Panc1 (cell line): Measurements from ENCODE around the gene ITPR2. TPM values are rescaled to one million over a fixed set of nuclear protein-coding genes. Genes with fewer than 3 reads are reported as not detected.

Source experiments
- ATAC-seq: fragments of 200-7000 bp; cut with Tn5 transposase; 2 replicates; pipeline ENCODE4 v1.9.1; 2020; ENCODE audit warnings: mild to moderate bottlenecking, moderate library complexity
- BruUV-seq: library from RNA; stranded (reverse); fragments of 400-500 nt; replicated peaks from 2 replicates; lab custom pipeline; 2021; lab: Mats Ljungman, UMichigan
- CTCF ChIA-PET: fragments of 300-600 bp; sonication (Branson Sonifier 250); formaldehyde crosslinking; loops from one replicate; lab custom pipeline; 2022; ENCODE audit warnings: antibody characterized with exemption; lab: Charles Lee
- POLR2A ChIA-PET: fragments of 300-600 bp; sonication (Branson Sonifier 250); formaldehyde crosslinking; loops from one replicate; lab custom pipeline; 2022; ENCODE audit warnings: antibody characterized with exemption; lab: Charles Lee
- DNase-seq: peaks from one replicate; pipeline ENCODE4 v3.0.0-alpha.2; 2010; ENCODE audit warnings: low read depth, low spot score
- H3K27ac ChIP-seq: 2 replicates; pipeline ENCODE4 v1.5.1; 2011; ENCODE audit warnings: mild to moderate bottlenecking, low read length, inconsistent platforms
- H3K27me3 ChIP-seq: fragments of 200-500 bp; sonication (Bioruptor generic); 2 replicates; pipeline ENCODE4 v1.6.0; 2014; ENCODE audit warnings: low read length, inconsistent platforms; ENCODE audit not compliant: control insufficient read depth, insufficient read depth
- H3K36me3 ChIP-seq: fragments of 200-500 bp; sonication (Bioruptor generic); 2 replicates; pipeline ENCODE4 v1.5.1; 2014; ENCODE audit warnings: inconsistent platforms, mild to moderate bottlenecking, low read length, moderate library complexity; ENCODE audit not compliant: control insufficient read depth, insufficient read depth
- H3K4me1 ChIP-seq: 2 replicates; pipeline ENCODE4 v1.5.1; 2011; ENCODE audit warnings: inconsistent platforms, mild to moderate bottlenecking, low read length, moderate library complexity; ENCODE audit not compliant: control insufficient read depth, insufficient read depth
- H3K4me3 ChIP-seq, 2 experiments: 2 replicates each; pipeline ENCODE4 v1.5.1; 2011 to 2012; ENCODE audit warnings: low read depth in 2 of 2, low read length in 2 of 2, mild to moderate bottlenecking in 2 of 2, inconsistent platforms in 1 of 2, moderate library complexity in 1 of 2
- H3K9me3 ChIP-seq: fragments of 200-500 bp; sonication (Bioruptor generic); 2 replicates; pipeline ENCODE4 v1.5.1; 2014; ENCODE audit warnings: low read depth, mild to moderate bottlenecking, inconsistent platforms, low read length, moderate library complexity; ENCODE audit not compliant: control insufficient read depth, insufficient read depth
- POLR2AphosphoS5 ChIP-seq: IDR thresholded peaks from 2 replicates; pipeline ENCODE4 v1.6.1; 2012; ENCODE audit warnings: mild to moderate bottlenecking, low read depth, low read length, moderate library complexity
- SIN3A ChIP-seq: IDR thresholded peaks from 2 replicates; pipeline ENCODE4 v1.6.1; 2012; ENCODE audit warnings: low read depth, mild to moderate bottlenecking, low read length, moderate library complexity, borderline replicate concordance; ENCODE audit not compliant: insufficient read depth
- TCF7L2 ChIP-seq: IDR thresholded peaks from 2 replicates; pipeline ENCODE4 v1.6.1; 2011; ENCODE audit warnings: mild to moderate bottlenecking, low read depth, low read length, inconsistent platforms
- in situ Hi-C: cut with HindIII; loops from 2 replicates; pipeline ENCODE4 v1.10.0; 2016; ENCODE audit warnings: low sequenced_read_pairs, low pct_unique_long_range_greater_than_20kb
- intact Hi-C: fragments of 100-400 bp; cut with micrococcal nuclease; formaldehyde crosslinking; loops from one replicate; pipeline ENCODE4 v1.10.0; 2022; ENCODE audit not compliant: unreplicated experiment
- total RNA-seq: library from RNA; stranded (reverse); gene quantifications from one replicate; pipeline ENCODE4 v1.2.1, GENCODE V29; 2021; ENCODE audit not compliant: unreplicated experiment
- TF ChIP-seq, protein P1 (sequence below): fragments of 450-650 bp; IDR thresholded peaks from 2 replicates; pipeline ENCODE4 v1.5.1; 2017; ENCODE audit warnings: mild to moderate bottlenecking
- TF ChIP-seq, protein P2 (sequence below), 2 experiments: IDR thresholded peaks; 2 replicates each; pipeline ENCODE4 v1.6.1; 2011 to 2012; ENCODE audit warnings: low read depth in 2 of 2, control low read depth in 1 of 2, low read length in 1 of 2, mild to moderate bottlenecking in 1 of 2, moderate library complexity in 1 of 2; ENCODE audit not compliant: insufficient read depth in 1 of 2

Gene ITPR2
- total RNA-seq, 1 experiment from 2014 or later = 41.8 TPM

DNA sequence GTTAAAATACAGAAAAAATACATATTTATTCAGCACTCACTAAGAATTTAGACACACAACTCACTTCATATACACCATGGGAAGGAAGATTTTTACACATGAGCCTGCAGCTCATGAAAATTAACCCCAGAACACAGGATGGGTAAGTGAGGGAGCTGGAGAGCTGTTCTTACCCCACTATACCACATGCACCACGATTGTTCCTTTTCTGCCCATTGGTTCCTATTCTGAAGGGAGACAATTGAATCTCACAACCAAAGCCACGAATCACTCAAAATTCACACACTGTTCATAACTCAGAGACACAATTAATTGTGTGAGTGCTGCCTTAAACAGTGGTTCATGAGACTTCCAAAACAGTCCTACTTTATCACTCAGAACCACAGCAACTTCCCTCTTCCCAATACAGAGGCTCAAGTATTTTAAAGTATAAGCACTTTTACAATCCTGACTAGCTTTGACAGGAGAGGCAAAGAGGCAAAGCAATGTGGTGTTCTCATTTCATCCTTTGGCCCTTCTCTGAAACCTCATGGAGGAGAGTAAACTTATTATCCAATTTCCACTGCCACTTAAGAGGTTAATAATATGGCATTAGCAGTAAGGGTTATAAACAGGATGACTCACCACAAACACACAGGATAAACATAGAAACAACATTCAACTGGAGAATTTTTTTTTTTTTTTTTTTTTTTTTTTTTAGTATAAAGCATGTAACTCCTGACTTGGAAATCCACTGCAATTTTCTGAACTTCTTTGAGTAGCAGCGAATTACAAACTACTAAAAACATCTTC is 59.5 kb downstream of the ITPR2 start:
- CTCF ChIA-PET = no interaction called here
- POLR2A ChIA-PET = no interaction called here
- Histone ChIP-seq H3K36me3 (no peaks in the 10 kb centered on the region), H3K9me3 (peaks cover 13% of the 10 kb centered on the region; the same call in 1 of the 2 replicates), H3K4me1 (peaks cover 6% of the 10 kb centered on the region), H3K27ac (no peak overlapping the region), H3K4me3 (no peak overlapping the region), H3K27me3 (no peaks in the 10 kb centered on the region)
- intact Hi-C loops = no loop called here
- ATAC-seq (no peak), DNase-seq (no peak)
- in situ Hi-C loops = no loop called here
- BruUV-seq = no TSS peak
- no peak for TF ChIP-seq TCF7L2
- TF ChIP-seq, protein P1, sequence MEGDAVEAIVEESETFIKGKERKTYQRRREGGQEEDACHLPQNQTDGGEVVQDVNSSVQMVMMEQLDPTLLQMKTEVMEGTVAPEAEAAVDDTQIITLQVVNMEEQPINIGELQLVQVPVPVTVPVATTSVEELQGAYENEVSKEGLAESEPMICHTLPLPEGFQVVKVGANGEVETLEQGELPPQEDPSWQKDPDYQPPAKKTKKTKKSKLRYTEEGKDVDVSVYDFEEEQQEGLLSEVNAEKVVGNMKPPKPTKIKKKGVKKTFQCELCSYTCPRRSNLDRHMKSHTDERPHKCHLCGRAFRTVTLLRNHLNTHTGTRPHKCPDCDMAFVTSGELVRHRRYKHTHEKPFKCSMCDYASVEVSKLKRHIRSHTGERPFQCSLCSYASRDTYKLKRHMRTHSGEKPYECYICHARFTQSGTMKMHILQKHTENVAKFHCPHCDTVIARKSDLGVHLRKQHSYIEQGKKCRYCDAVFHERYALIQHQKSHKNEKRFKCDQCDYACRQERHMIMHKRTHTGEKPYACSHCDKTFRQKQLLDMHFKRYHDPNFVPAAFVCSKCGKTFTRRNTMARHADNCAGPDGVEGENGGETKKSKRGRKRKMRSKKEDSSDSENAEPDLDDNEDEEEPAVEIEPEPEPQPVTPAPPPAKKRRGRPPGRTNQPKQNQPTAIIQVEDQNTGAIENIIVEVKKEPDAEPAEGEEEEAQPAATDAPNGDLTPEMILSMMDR = no peak
- TF ChIP-seq POLR2AphosphoS5 = no peak
- TF ChIP-seq SIN3A = no peak
- TF ChIP-seq, protein P2, sequence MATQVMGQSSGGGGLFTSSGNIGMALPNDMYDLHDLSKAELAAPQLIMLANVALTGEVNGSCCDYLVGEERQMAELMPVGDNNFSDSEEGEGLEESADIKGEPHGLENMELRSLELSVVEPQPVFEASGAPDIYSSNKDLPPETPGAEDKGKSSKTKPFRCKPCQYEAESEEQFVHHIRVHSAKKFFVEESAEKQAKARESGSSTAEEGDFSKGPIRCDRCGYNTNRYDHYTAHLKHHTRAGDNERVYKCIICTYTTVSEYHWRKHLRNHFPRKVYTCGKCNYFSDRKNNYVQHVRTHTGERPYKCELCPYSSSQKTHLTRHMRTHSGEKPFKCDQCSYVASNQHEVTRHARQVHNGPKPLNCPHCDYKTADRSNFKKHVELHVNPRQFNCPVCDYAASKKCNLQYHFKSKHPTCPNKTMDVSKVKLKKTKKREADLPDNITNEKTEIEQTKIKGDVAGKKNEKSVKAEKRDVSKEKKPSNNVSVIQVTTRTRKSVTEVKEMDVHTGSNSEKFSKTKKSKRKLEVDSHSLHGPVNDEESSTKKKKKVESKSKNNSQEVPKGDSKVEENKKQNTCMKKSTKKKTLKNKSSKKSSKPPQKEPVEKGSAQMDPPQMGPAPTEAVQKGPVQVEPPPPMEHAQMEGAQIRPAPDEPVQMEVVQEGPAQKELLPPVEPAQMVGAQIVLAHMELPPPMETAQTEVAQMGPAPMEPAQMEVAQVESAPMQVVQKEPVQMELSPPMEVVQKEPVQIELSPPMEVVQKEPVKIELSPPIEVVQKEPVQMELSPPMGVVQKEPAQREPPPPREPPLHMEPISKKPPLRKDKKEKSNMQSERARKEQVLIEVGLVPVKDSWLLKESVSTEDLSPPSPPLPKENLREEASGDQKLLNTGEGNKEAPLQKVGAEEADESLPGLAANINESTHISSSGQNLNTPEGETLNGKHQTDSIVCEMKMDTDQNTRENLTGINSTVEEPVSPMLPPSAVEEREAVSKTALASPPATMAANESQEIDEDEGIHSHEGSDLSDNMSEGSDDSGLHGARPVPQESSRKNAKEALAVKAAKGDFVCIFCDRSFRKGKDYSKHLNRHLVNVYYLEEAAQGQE (IDR thresholded peaks at IDR 0.05; ENCODE audit: insufficient read depth in 1 of 2, low read depth in 2 of 2, low read length in 1 of 2) = no peak

DNA sequence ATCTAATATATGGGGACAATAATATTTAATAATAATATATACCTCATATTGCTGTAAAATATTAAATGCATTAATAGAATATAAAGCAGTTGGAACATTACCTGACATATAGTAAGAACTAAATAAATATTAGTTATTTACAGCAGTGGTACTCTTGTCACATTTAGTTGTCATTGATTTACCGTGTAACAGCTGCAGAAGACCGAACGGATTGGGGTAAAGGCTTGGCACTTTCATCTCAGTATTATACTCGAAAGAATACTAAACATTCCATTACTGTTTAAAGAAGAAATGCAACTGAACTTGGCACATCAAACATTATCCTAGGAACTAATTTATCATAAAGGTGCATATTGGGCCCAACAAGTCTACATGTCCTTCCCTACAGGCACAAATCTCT is 61.1 kb downstream of the ITPR2 start:
- DNase-seq (no peak), ATAC-seq (no peak)
- BruUV-seq = no TSS peak
- TF ChIP-seq, protein P2 (IDR thresholded peaks at IDR 0.05; ENCODE audit: insufficient read depth in 1 of 2, low read depth in 2 of 2, low read length in 1 of 2) = no peak
- TF ChIP-seq, protein P1 = no peak
- TF ChIP-seq SIN3A = no peak
- no peak for TF ChIP-seq POLR2AphosphoS5
- TF ChIP-seq TCF7L2 = no peak
- in situ Hi-C loops = no loop called here
- Histone ChIP-seq H3K4me1 (peaks cover 6% of the 10 kb centered on the region), H3K36me3 (no peaks in the 10 kb centered on the region), H3K27ac (no peak overlapping the region), H3K4me3 (no peak overlapping the region), H3K9me3 (peaks cover 1% of the 10 kb centered on the region; the same call in 1 of the 2 replicates), H3K27me3 (no peaks in the 10 kb centered on the region)
- CTCF ChIA-PET = no interaction called here
- intact Hi-C loops = no loop called here
- POLR2A ChIA-PET = no interaction called here
